GM12878 (cell line): Measurements from ENCODE around the gene NTSR1. TPM values are rescaled to one million over a fixed set of nuclear protein-coding genes. Genes with fewer than 3 reads are reported as not detected.

Source experiments
- ATAC-seq: fragments of 200-7000 bp; cut with Tn5 transposase; 3 replicates; pipeline ENCODE4 v1.9.1; 2020; ENCODE audit warnings: mild to moderate bottlenecking, moderate library complexity
- BruUV-seq: library from RNA; stranded (reverse); fragments of 400-500 nt; replicated peaks from 2 replicates; lab custom pipeline; 2021; lab: Mats Ljungman, UMichigan
- CTCF ChIA-PET: fragments of 300-600 bp; sonication (Branson Sonifier 250); formaldehyde crosslinking; extraction: SDS; loops from one replicate; lab custom pipeline; 2021; ENCODE audit warnings: inconsistent platforms; lab: Yijun Ruan, JAX
- POLR2A ChIA-PET: fragments of 350-600 bp; formaldehyde crosslinking; extraction: SDS; loops from one replicate; lab custom pipeline; 2021; ENCODE audit warnings: inconsistent platforms; lab: Charles Lee
- RAD21 ChIA-PET: fragments of 300-600 bp; sonication (Branson Sonifier 250); formaldehyde crosslinking; loops from one replicate; lab custom pipeline; 2023; ENCODE audit warnings: antibody characterized with exemption; ENCODE audit not compliant: unreplicated experiment; lab: Charles Lee
- SMC1A ChIA-PET: fragments of 300-600 bp; sonication (Branson Sonifier 250); formaldehyde crosslinking; loops from one replicate; lab custom pipeline; 2023; ENCODE audit not compliant: unreplicated experiment, uncharacterized antibody; lab: Charles Lee
- DNase-seq: peaks from one replicate; pipeline ENCODE4 v3.0.0-alpha.2; 2011; ENCODE audit warnings: low read depth, low spot score
- FAIRE-seq: peaks from 3 replicates; lab custom pipeline; 2011; peaks lifted over from hg19 to GRCh38; lab: Jason Lieb, UNC
- H2AFZ ChIP-seq: 2 replicates; pipeline ENCODE4 v1.6.0; 2011; ENCODE audit warnings: low read depth, low read length, control low read depth; ENCODE audit not compliant: control insufficient read depth
- H3K27ac ChIP-seq: 2 replicates; pipeline ENCODE4 v1.5.1; 2011; ENCODE audit warnings: control low read depth; ENCODE audit not compliant: control insufficient read depth, insufficient read depth
- H3K27me3 ChIP-seq, 2 experiments: replicated peaks in 1 of 2; 2 replicates each; pipeline versions ENCODE4 v1.6.0 to v1.6.1; 2011; ENCODE audit warnings: low read length in 1 of 2; ENCODE audit not compliant: control insufficient read depth in 2 of 2, insufficient read depth in 2 of 2
- H3K36me3 ChIP-seq, 2 experiments: 2 replicates each; pipeline ENCODE4 v1.5.1; 2011; ENCODE audit warnings: low read length in 1 of 2; ENCODE audit not compliant: control insufficient read depth in 2 of 2, insufficient read depth in 2 of 2
- H3K4me1 ChIP-seq: 2 replicates; pipeline ENCODE4 v1.6.1; 2011; ENCODE audit warnings: mild to moderate bottlenecking, low read length, moderate library complexity, mixed read lengths; ENCODE audit not compliant: control insufficient read depth, insufficient read depth
- H3K4me2 ChIP-seq: 2 replicates; pipeline ENCODE4 v1.6.0; 2011; ENCODE audit warnings: control low read depth; ENCODE audit not compliant: control insufficient read depth, insufficient read depth
- H3K4me3 ChIP-seq: fragments of 200-600 bp; sonication (generic); 2 replicates; pipeline ENCODE4 v1.5.1; 2016
- H3K79me2 ChIP-seq: 2 replicates; pipeline ENCODE4 v1.6.0; 2011; ENCODE audit warnings: low read length; ENCODE audit not compliant: control insufficient read depth, insufficient read depth
- H3K9ac ChIP-seq: 2 replicates; pipeline ENCODE4 v1.8.0; 2011; ENCODE audit warnings: low read length, control low read depth, mixed read lengths; ENCODE audit not compliant: control insufficient read depth, insufficient read depth
- H3K9me3 ChIP-seq: replicated peaks from 3 replicates; pipeline ENCODE4 v1.5.1; 2011; ENCODE audit warnings: mild to moderate bottlenecking, low read length; ENCODE audit not compliant: control insufficient read depth, insufficient read depth
- H4K20me1 ChIP-seq: 2 replicates; pipeline ENCODE4 v1.6.0; 2011; ENCODE audit not compliant: control insufficient read depth, insufficient read depth
- CHD4 ChIP-seq: fragments of 200-600 bp; sonication (generic); IDR thresholded peaks from 2 replicates; pipeline ENCODE4 v1.6.1; 2016; ENCODE audit warnings: mild to moderate bottlenecking
- IRF4 ChIP-seq: IDR thresholded peaks from 2 replicates; pipeline ENCODE4 v1.6.1; 2011; ENCODE audit warnings: low read depth, low read length
- MYB ChIP-seq: fragments of 150-350 bp; IDR thresholded peaks from 2 replicates; pipeline ENCODE4 v1.6.1; 2014; ENCODE audit warnings: mild to moderate bottlenecking, low read depth, low read length, borderline replicate concordance
- NBN ChIP-seq: fragments of 450-650 bp; IDR thresholded peaks from 2 replicates; pipeline ENCODE4 v1.6.1; 2016
- NR2C1 ChIP-seq: fragments of 450-650 bp; IDR thresholded peaks from 2 replicates; pipeline ENCODE4 v1.6.1; 2017; ENCODE audit warnings: antibody characterized with exemption, mild to moderate bottlenecking, moderate library complexity
- PAX5 ChIP-seq: IDR thresholded peaks from 2 replicates; pipeline ENCODE4 v1.6.1; 2011; ENCODE audit warnings: low read depth, low read length, borderline replicate concordance
- RFX5 ChIP-seq: IDR thresholded peaks from 2 replicates; pipeline ENCODE4 v1.6.1; 2011; ENCODE audit warnings: low read depth, low read length, improper control_type of control experiment
- SREBF1 ChIP-seq: IDR thresholded peaks from 2 replicates; pipeline ENCODE4 v1.6.1; 2012; ENCODE audit warnings: mild to moderate bottlenecking, low read length
- STAT3 ChIP-seq: IDR thresholded peaks from 2 replicates; pipeline ENCODE4 v1.6.1; 2011; ENCODE audit warnings: low read depth, low read length, improper control_type of control experiment
- ZNF622 ChIP-seq: fragments of 450-650 bp; IDR thresholded peaks from 2 replicates; pipeline ENCODE4 v1.6.1; 2017; ENCODE audit warnings: mild to moderate bottlenecking, inconsistent platforms
- WGBS: methylation state at CpG from one replicate; pipeline ENCODE4 v1.1.6; 2016; ENCODE audit warnings: low lambda C conversion rate; ENCODE audit not compliant: insufficient replicate concordance, insufficient coverage; ENCODE audit errors: missing lambda C conversion rate; 5-methylcytosine and 5-hydroxymethylcytosine counted together
- in situ Hi-C: fragments of 300-500 bp; cut with MboI; formaldehyde crosslinking; loops from 9 replicates; pipeline ENCODE4 v1.14.3; 2018; ENCODE audit warnings: mixed read lengths
- intact Hi-C: fragments of 100-400 bp; cut with micrococcal nuclease; formaldehyde crosslinking; loops from one replicate; pipeline ENCODE4 v1.14.2; 2022; ENCODE audit not compliant: unreplicated experiment
- polyA plus RNA-seq, 11 experiments: library from polyadenylated mRNA; depleted of rRNA in 4 of 11; unstranded in 6 of 11; stranded (reverse) in 5 of 11; fragments of >200 nt; fragmentation: Nextera tagmentation in 4 of 11; fragmentation: Illumina TruSeq in 1 of 11; extraction: Ambion mirVana in 4 of 11; extraction: Trizol in 1 of 11; gene quantifications; 1 replicate in 1 of 11; 2 replicates in 10 of 11; pipeline versions ENCODE4 v1.2.1 to v1.2.3, GENCODE V29; 2011 to 2016; ENCODE audit warnings: inconsistent platforms in 2 of 11, missing spikeins in 2 of 11, low read depth in 1 of 11
- total RNA-seq, 4 experiments: library from RNA; depleted of rRNA in 3 of 4; stranded (reverse); fragments of >200 nt in 3 of 4; fragmentation: Illumina TruSeq in 1 of 4; extraction: Trizol in 1 of 4; gene quantifications; 2 replicates each; pipeline versions ENCODE4 v1.2.1 to v1.2.3, GENCODE V29; 2013 to 2021
- TF ChIP-seq, protein P1 (sequence below): IDR thresholded peaks from 2 replicates; pipeline ENCODE4 v1.6.1; 2012; ENCODE audit warnings: low read length, inconsistent platforms
- TF ChIP-seq, protein P2 (sequence below): fragments of 450-650 bp; IDR thresholded peaks from 2 replicates; pipeline ENCODE4 v1.6.1; 2016; ENCODE audit warnings: mild to moderate bottlenecking, moderate library complexity, borderline replicate concordance
- TF ChIP-seq, protein P3 (sequence below): fragments of 450-650 bp; IDR thresholded peaks from 2 replicates; pipeline ENCODE4 v1.6.1; 2017; ENCODE audit warnings: mild to moderate bottlenecking, moderate library complexity

NTSR1 gene
- total and polyA plus RNA-seq, 10 of the 15 experiments (the other 5 are each of a cell fraction or from before 2014, with no cell fraction given) = not detected

DNA sequence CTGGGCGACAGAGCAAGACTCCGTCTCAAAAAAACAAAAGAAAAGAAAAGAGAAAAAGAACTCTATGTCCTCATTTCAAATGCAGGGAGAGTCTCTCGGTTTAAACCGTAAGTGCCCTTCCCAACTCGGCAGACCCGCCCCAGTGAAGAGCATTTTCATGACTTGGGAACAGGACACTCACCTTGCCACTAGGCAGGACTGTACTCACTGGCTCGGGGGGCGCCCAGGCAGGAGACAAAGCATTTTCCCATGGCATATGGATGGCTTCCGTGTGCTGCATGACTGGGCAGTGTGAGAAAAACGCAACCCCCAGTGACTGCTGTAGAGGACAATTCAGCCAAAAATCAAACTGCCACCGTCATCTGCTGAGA, 64.0 kb downstream of the NTSR1 start:
- WGBS = 35% methylated on average over 11 of the region's 11 CpGs
- RAD21 ChIA-PET = no interaction called here
- TF ChIP-seq CHD4 (no peak), STAT3 (no peak), RFX5 (no peak), NR2C1 (no peak), ZNF622 (no peak), NBN (no peak), MYB (no peak), IRF4 (no peak), SREBF1 (no peak), PAX5 (no peak)
- TF ChIP-seq, protein P1, sequence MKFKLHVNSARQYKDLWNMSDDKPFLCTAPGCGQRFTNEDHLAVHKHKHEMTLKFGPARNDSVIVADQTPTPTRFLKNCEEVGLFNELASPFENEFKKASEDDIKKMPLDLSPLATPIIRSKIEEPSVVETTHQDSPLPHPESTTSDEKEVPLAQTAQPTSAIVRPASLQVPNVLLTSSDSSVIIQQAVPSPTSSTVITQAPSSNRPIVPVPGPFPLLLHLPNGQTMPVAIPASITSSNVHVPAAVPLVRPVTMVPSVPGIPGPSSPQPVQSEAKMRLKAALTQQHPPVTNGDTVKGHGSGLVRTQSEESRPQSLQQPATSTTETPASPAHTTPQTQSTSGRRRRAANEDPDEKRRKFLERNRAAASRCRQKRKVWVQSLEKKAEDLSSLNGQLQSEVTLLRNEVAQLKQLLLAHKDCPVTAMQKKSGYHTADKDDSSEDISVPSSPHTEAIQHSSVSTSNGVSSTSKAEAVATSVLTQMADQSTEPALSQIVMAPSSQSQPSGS = no peak
- TF ChIP-seq, protein P2, sequence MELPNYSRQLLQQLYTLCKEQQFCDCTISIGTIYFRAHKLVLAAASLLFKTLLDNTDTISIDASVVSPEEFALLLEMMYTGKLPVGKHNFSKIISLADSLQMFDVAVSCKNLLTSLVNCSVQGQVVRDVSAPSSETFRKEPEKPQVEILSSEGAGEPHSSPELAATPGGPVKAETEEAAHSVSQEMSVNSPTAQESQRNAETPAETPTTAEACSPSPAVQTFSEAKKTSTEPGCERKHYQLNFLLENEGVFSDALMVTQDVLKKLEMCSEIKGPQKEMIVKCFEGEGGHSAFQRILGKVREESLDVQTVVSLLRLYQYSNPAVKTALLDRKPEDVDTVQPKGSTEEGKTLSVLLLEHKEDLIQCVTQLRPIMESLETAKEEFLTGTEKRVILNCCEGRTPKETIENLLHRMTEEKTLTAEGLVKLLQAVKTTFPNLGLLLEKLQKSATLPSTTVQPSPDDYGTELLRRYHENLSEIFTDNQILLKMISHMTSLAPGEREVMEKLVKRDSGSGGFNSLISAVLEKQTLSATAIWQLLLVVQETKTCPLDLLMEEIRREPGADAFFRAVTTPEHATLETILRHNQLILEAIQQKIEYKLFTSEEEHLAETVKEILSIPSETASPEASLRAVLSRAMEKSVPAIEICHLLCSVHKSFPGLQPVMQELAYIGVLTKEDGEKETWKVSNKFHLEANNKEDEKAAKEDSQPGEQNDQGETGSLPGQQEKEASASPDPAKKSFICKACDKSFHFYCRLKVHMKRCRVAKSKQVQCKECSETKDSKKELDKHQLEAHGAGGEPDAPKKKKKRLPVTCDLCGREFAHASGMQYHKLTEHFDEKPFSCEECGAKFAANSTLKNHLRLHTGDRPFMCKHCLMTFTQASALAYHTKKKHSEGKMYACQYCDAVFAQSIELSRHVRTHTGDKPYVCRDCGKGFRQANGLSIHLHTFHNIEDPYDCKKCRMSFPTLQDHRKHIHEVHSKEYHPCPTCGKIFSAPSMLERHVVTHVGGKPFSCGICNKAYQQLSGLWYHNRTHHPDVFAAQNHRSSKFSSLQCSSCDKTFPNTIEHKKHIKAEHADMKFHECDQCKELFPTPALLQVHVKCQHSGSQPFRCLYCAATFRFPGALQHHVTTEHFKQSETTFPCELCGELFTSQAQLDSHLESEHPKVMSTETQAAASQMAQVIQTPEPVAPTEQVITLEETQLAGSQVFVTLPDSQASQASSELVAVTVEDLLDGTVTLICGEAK = no peak
- TF ChIP-seq, protein P3, sequence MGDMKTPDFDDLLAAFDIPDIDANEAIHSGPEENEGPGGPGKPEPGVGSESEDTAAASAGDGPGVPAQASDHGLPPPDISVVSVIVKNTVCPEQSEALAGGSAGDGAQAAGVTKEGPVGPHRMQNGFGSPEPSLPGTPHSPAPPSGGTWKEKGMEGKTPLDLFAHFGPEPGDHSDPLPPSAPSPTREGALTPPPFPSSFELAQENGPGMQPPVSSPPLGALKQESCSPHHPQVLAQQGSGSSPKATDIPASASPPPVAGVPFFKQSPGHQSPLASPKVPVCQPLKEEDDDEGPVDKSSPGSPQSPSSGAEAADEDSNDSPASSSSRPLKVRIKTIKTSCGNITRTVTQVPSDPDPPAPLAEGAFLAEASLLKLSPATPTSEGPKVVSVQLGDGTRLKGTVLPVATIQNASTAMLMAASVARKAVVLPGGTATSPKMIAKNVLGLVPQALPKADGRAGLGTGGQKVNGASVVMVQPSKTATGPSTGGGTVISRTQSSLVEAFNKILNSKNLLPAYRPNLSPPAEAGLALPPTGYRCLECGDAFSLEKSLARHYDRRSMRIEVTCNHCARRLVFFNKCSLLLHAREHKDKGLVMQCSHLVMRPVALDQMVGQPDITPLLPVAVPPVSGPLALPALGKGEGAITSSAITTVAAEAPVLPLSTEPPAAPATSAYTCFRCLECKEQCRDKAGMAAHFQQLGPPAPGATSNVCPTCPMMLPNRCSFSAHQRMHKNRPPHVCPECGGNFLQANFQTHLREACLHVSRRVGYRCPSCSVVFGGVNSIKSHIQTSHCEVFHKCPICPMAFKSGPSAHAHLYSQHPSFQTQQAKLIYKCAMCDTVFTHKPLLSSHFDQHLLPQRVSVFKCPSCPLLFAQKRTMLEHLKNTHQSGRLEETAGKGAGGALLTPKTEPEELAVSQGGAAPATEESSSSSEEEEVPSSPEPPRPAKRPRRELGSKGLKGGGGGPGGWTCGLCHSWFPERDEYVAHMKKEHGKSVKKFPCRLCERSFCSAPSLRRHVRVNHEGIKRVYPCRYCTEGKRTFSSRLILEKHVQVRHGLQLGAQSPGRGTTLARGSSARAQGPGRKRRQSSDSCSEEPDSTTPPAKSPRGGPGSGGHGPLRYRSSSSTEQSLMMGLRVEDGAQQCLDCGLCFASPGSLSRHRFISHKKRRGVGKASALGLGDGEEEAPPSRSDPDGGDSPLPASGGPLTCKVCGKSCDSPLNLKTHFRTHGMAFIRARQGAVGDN = no peak

More for the DNA sequence above, 64.0 kb downstream of the NTSR1 start:
- Histone ChIP-seq H4K20me1 (no peaks in the 10 kb centered on the region), H3K4me3 (no peak overlapping the region), H3K4me2 (no peak overlapping the region), H3K27ac (no peak overlapping the region), H3K27me3 (no peaks in the 10 kb centered on the region; a peak in 2 of 4 replicates), H2AFZ (no peak overlapping the region), H3K4me1 (peaks cover 10% of the 10 kb centered on the region), H3K36me3 (no peaks in the 10 kb centered on the region), H3K9me3 (no peaks in the 10 kb centered on the region; the same call in 2 of the 3 replicates), H3K79me2 (no peaks in the 10 kb centered on the region), H3K9ac (no peak overlapping the region)
- ATAC-seq (no peak), FAIRE-seq (no peak), DNase-seq (no peak)
- POLR2A ChIA-PET = no interaction called here
- CTCF ChIA-PET = no interaction called here
- in situ Hi-C loops (no loop called here), intact Hi-C loops (no loop called here)
- no TSS peak for BruUV-seq
- SMC1A ChIA-PET = no interaction called here
